Effector memory CD4-positive, alpha-beta T cell (primary cell): Measurements from ENCODE around the gene NDUFA3.

Experiments used
- DNase-seq, 3 donors: peaks; one replicate each; pipeline ENCODE4 v3.0.0-alpha.2; 2020
- H3K27ac ChIP-seq: 2 replicates; pipeline ENCODE4 v1.7.0; 2013; ENCODE audit warnings: mild to moderate bottlenecking, low read length, moderate library complexity; ENCODE audit not compliant: insufficient read depth, poor library complexity, severe bottlenecking
- H3K27me3 ChIP-seq: replicated peaks from 2 replicates; pipeline ENCODE4 v1.7.0; 2013; ENCODE audit warnings: mild to moderate bottlenecking, low read length; ENCODE audit not compliant: insufficient read depth, control insufficient read depth, poor library complexity, severe bottlenecking
- H3K36me3 ChIP-seq: 2 replicates; pipeline ENCODE4 v1.7.0; 2013; ENCODE audit warnings: mild to moderate bottlenecking, low read length, moderate library complexity; ENCODE audit not compliant: control insufficient read depth, insufficient read depth
- H3K4me1 ChIP-seq: 2 replicates; pipeline ENCODE4 v1.7.0; 2013; ENCODE audit warnings: low read length, mild to moderate bottlenecking; ENCODE audit not compliant: control insufficient read depth, insufficient read depth, poor library complexity, severe bottlenecking
- H3K4me3 ChIP-seq: 2 replicates; pipeline ENCODE4 v1.7.0; 2013; ENCODE audit warnings: low read length, low read depth, mild to moderate bottlenecking; ENCODE audit not compliant: insufficient read depth, poor library complexity, severe bottlenecking
- H3K9me3 ChIP-seq: 2 replicates; pipeline ENCODE4 v1.7.0; 2013; ENCODE audit warnings: mild to moderate bottlenecking, low read length, moderate library complexity; ENCODE audit not compliant: control insufficient read depth
- total RNA-seq, 3 donors: gene quantifications; one replicate each; lab custom pipeline; 2026; lab: John Stamatoyannopoulos, UW

NDUFA3 gene
- total RNA-seq, result 17.5 to 21.9 (median 21.1) reads per million in 3 donors

DNA sequence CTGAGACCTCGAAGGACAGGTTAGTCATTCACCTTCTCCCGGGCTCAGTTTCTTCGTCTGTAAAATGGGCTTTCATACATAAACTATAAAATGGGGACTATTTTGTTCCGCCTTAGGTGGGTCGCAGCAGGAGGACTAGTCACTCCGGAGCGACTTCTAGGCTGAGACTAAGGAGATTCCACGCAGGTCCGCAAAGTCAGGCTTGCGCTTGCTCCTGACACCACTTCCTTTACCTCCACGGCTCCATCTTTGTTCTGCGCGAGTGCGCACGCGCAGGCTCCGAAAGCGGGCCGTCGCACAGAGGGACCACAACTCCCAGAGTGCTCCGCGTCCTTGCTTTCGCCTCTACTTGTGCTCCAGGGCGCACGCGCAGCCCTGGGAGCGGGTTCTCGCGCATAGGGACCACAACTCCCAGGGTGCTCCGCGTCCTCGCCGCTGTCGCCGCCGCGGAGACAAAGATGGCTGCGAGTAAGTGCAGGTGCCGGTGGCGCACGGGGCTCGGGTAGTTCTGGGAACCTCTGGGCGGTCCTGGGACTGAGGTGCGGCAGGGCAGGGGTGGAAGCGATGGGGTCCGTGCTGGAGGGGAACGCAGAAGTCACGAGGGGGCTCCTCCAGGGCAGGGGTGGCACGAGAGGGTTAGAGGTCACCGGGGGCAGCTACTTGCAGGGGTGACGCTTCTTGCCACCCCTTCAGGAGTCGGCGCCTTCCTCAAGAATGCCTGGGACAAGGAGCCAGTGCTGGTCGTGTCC is at the start of gene NDUFA3:
NDUFA3 (plus strand) TSS at position 435 of the 749 bp plus-strand sequence; CDS start at position 459, 24 bp downstream.
- Histone ChIP-seq H3K27ac (peak within 1 kb of the TSS; percentile 69), H3K36me3 (peaks cover 16% of the 10 kb centered on the region), H3K27me3 (no peaks in the 10 kb centered on the region), H3K4me1 (peaks cover 4% of the 10 kb centered on the region), H3K4me3 (peak within 1 kb of the TSS; percentile 84), H3K9me3 (no peaks in the 10 kb centered on the region)
- peak; percentile 96 to 98 (median 96) for DNase-seq

DNA sequence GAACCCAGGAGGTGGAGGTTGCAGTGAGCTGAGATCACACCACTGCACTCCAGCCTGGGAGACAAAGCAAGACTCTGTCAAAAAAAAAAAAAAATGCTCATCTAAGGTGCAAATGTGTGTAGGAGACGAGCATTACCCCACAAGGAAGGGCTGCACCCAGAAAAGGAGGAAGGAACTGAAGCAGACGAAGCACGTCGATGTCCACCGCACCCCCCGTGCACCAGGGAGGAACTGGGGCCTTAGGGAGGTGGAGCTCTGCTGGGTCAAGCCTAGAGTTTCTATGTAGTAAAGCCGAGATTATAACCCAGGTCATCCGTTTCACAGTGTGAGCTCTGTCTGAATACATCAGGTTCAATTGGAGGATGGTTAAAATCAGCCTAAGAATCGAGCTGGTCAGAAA is 40.0 kb upstream of the NDUFA3 start:
- H3K36me3 ChIP-seq, result no peaks in the 10 kb centered on the region
- no peak for DNase-seq
- no peak overlapping the region for H3K4me3 ChIP-seq
- no peaks in the 10 kb centered on the region for H3K27me3 ChIP-seq
- no peaks in the 10 kb centered on the region for H3K4me1 ChIP-seq
- H3K9me3 ChIP-seq, result no peaks in the 10 kb centered on the region
- no peak overlapping the region for H3K27ac ChIP-seq

DNA sequence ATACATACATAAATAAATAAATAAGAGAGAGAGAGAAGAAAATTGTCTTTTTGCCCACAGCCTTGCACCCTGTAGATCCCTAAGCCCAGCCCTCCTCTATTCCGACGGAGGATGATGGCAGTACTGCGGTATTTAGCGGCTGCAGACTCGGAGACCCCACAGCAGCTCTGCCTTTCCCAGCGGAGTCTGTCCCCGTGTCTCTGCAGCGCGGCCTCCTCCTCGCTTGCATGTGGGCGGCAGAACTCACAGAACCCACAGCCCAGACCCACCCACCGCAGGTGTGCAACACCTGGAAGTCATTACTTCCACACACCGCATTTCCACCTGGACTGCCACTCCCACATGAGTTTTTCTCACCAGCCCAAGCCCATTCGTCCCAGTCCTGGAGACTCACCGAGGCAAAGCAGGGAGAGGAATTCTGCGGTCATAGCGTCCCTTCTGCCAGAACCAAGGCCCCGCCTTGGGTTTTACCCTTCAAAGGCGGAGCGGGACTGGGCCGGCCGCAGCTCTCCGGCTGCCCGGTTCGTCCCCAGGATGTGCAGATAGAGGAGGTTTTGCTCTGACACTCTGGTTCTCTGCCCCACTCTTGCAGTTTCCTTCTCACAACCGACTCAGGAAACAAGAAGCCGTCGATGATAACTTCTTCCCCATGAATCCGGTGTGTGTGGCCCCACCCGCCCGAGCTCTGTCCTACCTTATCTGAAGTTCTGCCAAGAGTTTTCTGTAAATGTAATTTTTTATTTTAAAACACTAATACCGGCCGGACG is 39.1 kb upstream of the NDUFA3 start, which contains the start of gene VSTM1:
VSTM1 (minus strand) TSS at position 548 of the 767 bp plus-strand sequence; CDS start at position 428, 120 bp downstream.
- Histone ChIP-seq H3K4me1 (no peaks in the 10 kb centered on the region), H3K27me3 (no peaks in the 10 kb centered on the region), H3K27ac (no peak within 1 kb of the TSS), H3K4me3 (no peak within 1 kb of the TSS), H3K9me3 (no peaks in the 10 kb centered on the region), H3K36me3 (no peaks in the 10 kb centered on the region)
- no peak for DNase-seq

DNA sequence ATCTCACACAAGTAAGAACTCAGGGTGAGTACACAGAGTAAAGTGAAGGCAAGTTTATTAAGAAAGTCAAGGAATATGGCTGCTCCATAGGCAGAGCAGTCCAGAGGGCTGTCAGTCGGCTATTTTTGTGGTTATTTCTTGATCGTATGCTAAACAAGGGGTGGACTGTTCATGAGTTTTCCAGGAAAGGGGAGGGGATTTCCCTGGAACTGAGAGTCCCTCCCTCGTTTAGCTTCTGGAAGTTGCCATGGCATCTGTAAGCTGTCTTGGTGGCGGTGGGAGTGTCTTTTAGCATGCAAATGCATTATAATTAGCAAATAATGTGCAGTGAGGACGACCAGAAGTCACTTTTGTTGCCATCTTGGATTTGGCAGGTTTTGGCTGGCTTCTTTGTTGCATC is 33.2 kb upstream of the NDUFA3 start:
- Histone ChIP-seq H3K27me3 (no peaks in the 10 kb centered on the region), H3K27ac (no peak overlapping the region), H3K4me3 (no peak overlapping the region), H3K4me1 (no peaks in the 10 kb centered on the region), H3K9me3 (no peaks in the 10 kb centered on the region), H3K36me3 (no peaks in the 10 kb centered on the region)
- DNase-seq, result no peak

DNA sequence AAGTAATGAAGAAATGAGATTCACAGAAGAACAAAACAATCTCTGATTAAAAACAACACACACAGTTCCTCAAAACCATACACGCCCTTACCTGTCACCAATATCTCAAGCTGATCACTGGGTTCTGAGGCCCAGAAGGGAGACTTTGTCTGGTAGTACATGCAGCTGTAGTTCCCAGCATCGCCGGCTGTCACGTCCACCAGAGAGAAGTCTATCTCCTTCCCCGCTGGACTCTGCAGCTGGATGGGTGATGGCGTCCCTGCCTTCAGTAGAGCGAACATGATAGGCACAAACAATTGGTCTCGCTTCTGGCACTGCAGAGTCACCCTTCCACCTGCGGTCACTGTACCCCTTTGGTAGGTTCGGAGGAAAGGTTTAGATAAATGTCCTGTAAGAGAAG is 28.8 kb upstream of the NDUFA3 start:
- Histone ChIP-seq H3K36me3 (no peaks in the 10 kb centered on the region), H3K4me3 (no peak overlapping the region), H3K9me3 (no peaks in the 10 kb centered on the region), H3K27me3 (no peaks in the 10 kb centered on the region), H3K27ac (no peak overlapping the region), H3K4me1 (no peaks in the 10 kb centered on the region)
- DNase-seq, result no peak

DNA sequence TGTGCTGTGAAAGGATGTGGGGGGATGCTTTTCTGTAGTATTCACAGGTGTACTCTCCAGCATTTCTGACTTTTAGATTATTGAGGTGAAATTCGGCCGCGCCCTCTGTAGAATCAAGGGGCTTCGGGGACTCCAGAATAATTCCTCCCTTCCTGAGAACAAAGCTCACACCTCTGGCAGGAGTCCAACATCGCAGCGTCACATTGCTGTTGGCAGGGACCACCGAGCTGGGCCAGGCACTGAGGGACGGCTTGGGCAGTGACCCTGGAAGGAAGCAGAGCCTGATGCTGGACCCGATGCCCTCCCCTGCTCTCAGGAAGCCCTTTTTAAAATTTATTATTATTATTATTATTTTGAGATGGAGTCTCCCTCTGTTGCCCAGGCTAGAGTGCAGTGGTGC is 27.8 kb upstream of the NDUFA3 start:
- H3K27me3 ChIP-seq, result no peaks in the 10 kb centered on the region
- no peaks in the 10 kb centered on the region for H3K9me3 ChIP-seq
- H3K4me1 ChIP-seq, result no peaks in the 10 kb centered on the region
- no peak overlapping the region for H3K4me3 ChIP-seq
- H3K27ac ChIP-seq, result no peak overlapping the region
- no peak for DNase-seq
- H3K36me3 ChIP-seq, result no peaks in the 10 kb centered on the region

DNA sequence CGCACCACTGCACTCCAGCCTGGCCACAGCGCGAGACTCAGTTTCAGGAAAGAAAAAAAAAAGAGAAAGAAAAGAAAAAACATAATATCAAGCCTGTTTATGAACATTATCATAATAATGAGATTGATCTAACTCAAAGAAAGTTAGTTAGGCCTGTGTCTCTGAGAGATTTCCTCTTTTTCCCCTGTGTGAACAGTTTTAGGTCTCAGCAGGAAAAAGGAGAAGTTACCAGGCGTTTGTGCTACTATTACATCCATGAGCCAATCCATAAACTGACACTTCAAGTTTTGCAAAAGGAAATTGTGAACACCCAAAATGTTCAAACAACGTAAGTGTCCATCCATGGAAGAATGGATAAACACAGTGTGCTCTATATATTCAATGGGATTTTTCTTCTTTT is 25.3 kb upstream of the NDUFA3 start:
- Histone ChIP-seq H3K27ac (no peak overlapping the region), H3K4me3 (no peak overlapping the region), H3K27me3 (no peaks in the 10 kb centered on the region), H3K4me1 (no peaks in the 10 kb centered on the region), H3K9me3 (peaks cover 7% of the 10 kb centered on the region), H3K36me3 (no peaks in the 10 kb centered on the region)
- DNase-seq, result no peak

DNA sequence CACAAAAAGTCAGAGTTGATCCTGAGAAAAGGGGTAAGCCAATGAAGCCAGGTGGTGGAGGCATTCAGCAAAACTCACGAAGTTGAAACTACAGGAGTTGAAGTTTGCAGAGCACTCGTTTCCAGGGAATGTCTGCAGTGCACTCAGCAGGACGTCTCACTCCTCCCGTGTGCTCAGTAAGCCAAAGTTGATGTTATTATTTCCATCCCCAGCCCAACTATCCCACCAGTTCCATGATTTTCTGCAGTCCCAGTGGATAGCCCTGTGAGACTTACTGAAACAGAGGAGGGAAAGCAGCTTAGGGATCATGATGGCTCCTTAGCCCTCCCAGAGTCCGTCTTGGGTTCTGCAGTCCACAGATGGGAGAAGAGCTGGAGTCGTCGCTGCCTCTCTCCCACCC is 21.6 kb upstream of the NDUFA3 start, which contains the start of gene TARM1:
TARM1 (minus strand) TSS at position 334 of the 400 bp plus-strand sequence; CDS start at position 309, 25 bp downstream.
- Histone ChIP-seq H3K27ac (no peak within 1 kb of the TSS), H3K4me1 (no peaks in the 10 kb centered on the region), H3K9me3 (peaks cover 7% of the 10 kb centered on the region), H3K36me3 (no peaks in the 10 kb centered on the region), H3K4me3 (no peak within 1 kb of the TSS), H3K27me3 (no peaks in the 10 kb centered on the region)
- no peak for DNase-seq

DNA sequence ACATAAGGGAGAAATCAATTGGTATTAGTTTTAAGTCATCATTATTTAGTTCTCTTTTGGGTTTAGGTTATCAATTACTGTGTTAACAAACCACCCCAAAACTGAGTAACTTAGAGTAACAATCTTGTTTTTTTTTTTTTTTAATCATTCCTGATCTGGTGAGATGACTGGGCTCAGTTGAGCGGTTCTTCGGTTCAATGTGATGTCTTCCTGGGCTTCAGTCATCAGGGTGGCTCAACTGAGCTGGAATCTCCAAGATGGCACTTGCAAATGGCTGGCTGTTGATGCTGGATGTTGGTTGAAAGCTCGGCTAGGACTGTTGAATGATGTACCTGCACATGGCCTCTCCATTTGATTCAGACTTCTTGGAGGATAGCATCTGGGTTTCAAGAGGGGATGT is 18.2 kb upstream of the NDUFA3 start:
- Histone ChIP-seq H3K4me3 (no peak overlapping the region), H3K36me3 (no peaks in the 10 kb centered on the region), H3K4me1 (no peaks in the 10 kb centered on the region), H3K27ac (no peak overlapping the region), H3K9me3 (peaks cover 7% of the 10 kb centered on the region), H3K27me3 (no peaks in the 10 kb centered on the region)
- DNase-seq, result no peak
